ENCODE results near the gene C9orf57. TPM values are rescaled to one million over a fixed set of nuclear protein-coding genes. Genes with fewer than 3 reads are reported as not detected.
A peak's percentile ranks its signal among the peaks of the same experiment; 100 is the strongest.

C9orf57 gene
- total RNA-seq, 1 donor from 2014 or later, result not detected

GRCh38 chr9:72043576-72043975, 16.8 kb downstream of the C9orf57 start:
- peaks cover 5% of the 10 kb centered on the region for H3K27me3 Mint-ChIP-seq (ENCODE audit: low read depth)
- no peak overlapping the region for H3K27ac Mint-ChIP-seq (ENCODE audit: unreplicated experiment)
- no peaks in the 10 kb centered on the region for H3K36me3 Mint-ChIP-seq (ENCODE audit: low read depth)
- H3K9me3 Mint-ChIP-seq (ENCODE audit: low read depth), result no peaks in the 10 kb centered on the region
- H3K4me1 Mint-ChIP-seq (ENCODE audit: low read depth), result peaks cover 9% of the 10 kb centered on the region
- H3K4me3 Mint-ChIP-seq (ENCODE audit: unreplicated experiment), result no peak overlapping the region
- TF ChIP-seq CTCF (IDR thresholded peaks at IDR 0.05), result peak; percentile 27
- DNase-seq (ENCODE audit: low spot score), result no peak

- H3K4me3 Mint-ChIP-seq (ENCODE audit: unreplicated experiment), result no peak overlapping the region
- peaks cover 9% of the 10 kb centered on the region for H3K4me1 Mint-ChIP-seq (ENCODE audit: low read depth)
- no peak for TF ChIP-seq CTCF (IDR thresholded peaks at IDR 0.05)
- H3K9me3 Mint-ChIP-seq (ENCODE audit: low read depth), result no peaks in the 10 kb centered on the region
- no peak for DNase-seq (ENCODE audit: low spot score)
- H3K36me3 Mint-ChIP-seq (ENCODE audit: low read depth), result no peaks in the 10 kb centered on the region
- peaks cover 5% of the 10 kb centered on the region for H3K27me3 Mint-ChIP-seq (ENCODE audit: low read depth)
- H3K27ac Mint-ChIP-seq (ENCODE audit: unreplicated experiment), result no peak overlapping the region
Observed at GRCh38 chr9:72042928-72043327, 17.5 kb downstream of the C9orf57 start.

GRCh38 chr9:72041775-72042194, 18.6 kb downstream of the C9orf57 start:
- no peak for TF ChIP-seq CTCF (IDR thresholded peaks at IDR 0.05)
- no peak for DNase-seq (ENCODE audit: low spot score)
- Mint-ChIP-seq H3K9me3 (ENCODE audit: low read depth) (no peaks in the 10 kb centered on the region), H3K4me1 (ENCODE audit: low read depth) (peaks cover 9% of the 10 kb centered on the region), H3K36me3 (ENCODE audit: low read depth) (no peaks in the 10 kb centered on the region), H3K4me3 (ENCODE audit: unreplicated experiment) (no peak overlapping the region), H3K27ac (ENCODE audit: unreplicated experiment) (no peak overlapping the region), H3K27me3 (ENCODE audit: low read depth) (peaks cover 12% of the 10 kb centered on the region)

- peaks cover 9% of the 10 kb centered on the region for H3K4me1 Mint-ChIP-seq (ENCODE audit: low read depth)
- DNase-seq (ENCODE audit: low spot score), result no peak
- no peak for TF ChIP-seq CTCF (IDR thresholded peaks at IDR 0.05)
- H3K36me3 Mint-ChIP-seq (ENCODE audit: low read depth), result no peaks in the 10 kb centered on the region
- H3K4me3 Mint-ChIP-seq (ENCODE audit: unreplicated experiment), result no peak overlapping the region
- H3K27ac Mint-ChIP-seq (ENCODE audit: unreplicated experiment), result no peak overlapping the region
- H3K27me3 Mint-ChIP-seq (ENCODE audit: low read depth), result peaks cover 13% of the 10 kb centered on the region
- H3K9me3 Mint-ChIP-seq (ENCODE audit: low read depth), result no peaks in the 10 kb centered on the region
Observed at GRCh38 chr9:72041369-72041768, 19.0 kb downstream of the C9orf57 start.

- no peak for DNase-seq (ENCODE audit: low spot score)
- H3K4me1 Mint-ChIP-seq (ENCODE audit: low read depth), result peaks cover 9% of the 10 kb centered on the region
- no peak for TF ChIP-seq CTCF (IDR thresholded peaks at IDR 0.05)
- H3K4me3 Mint-ChIP-seq (ENCODE audit: unreplicated experiment), result no peak overlapping the region
- H3K36me3 Mint-ChIP-seq (ENCODE audit: low read depth), result no peaks in the 10 kb centered on the region
- no peaks in the 10 kb centered on the region for H3K9me3 Mint-ChIP-seq (ENCODE audit: low read depth)
- no peak overlapping the region for H3K27ac Mint-ChIP-seq (ENCODE audit: unreplicated experiment)
- peaks cover 13% of the 10 kb centered on the region for H3K27me3 Mint-ChIP-seq (ENCODE audit: low read depth)
Observed at GRCh38 chr9:72039532-72039931, 20.9 kb downstream of the C9orf57 start.

All from chondrocyte (in vitro differentiated cells).